GM12874 (cell line): ENCODE measurements around the gene CNTNAP2.

Experiments used
- CTCF ChIP-seq: IDR thresholded peaks from 2 replicates; pipeline ENCODE4 v1.5.1; 2011; ENCODE audit warnings: low read depth, mild to moderate bottlenecking, control low read depth, low read length, moderate library complexity; ENCODE audit not compliant: insufficient read depth

The CNTNAP2 gene

GRCh38 chr7:148412691-148413090, 2296.1 kb downstream of the CNTNAP2 start:
- no peak for TF ChIP-seq CTCF

- no peak for TF ChIP-seq CTCF
Observed at GRCh38 chr7:148419856-148420832, 2303.5 kb downstream of the CNTNAP2 start.

- no peak for TF ChIP-seq CTCF
Observed at GRCh38 chr7:148422030-148422429, 2305.4 kb downstream of the CNTNAP2 start.

- TF ChIP-seq CTCF = no peak
Observed at GRCh38 chr7:148433521-148434180, 2317.1 kb downstream of the CNTNAP2 start.

GRCh38 chr7:148434181-148434757, 2317.7 kb downstream of the CNTNAP2 start:
- TF ChIP-seq CTCF = no peak

- no peak for TF ChIP-seq CTCF
Observed at GRCh38 chr7:148434887-148435286, 2318.3 kb downstream of the CNTNAP2 start.

GRCh38 chr7:148435715-148436114, 2319.1 kb downstream of the CNTNAP2 start:
- TF ChIP-seq CTCF = no peak
